IPS DF 6.9 (cell line): Measurements from ENCODE around the gene DMPK.
"Not testable (repeated sequence)": the region's sequence is repeated elsewhere in the genome, so short reads cannot be mapped to it uniquely, and the experiment has no call there.

ENCODE experiments used
- DNase-seq: peaks from one replicate; pipeline ENCODE4 v3.0.0-alpha.2; 2013; ENCODE audit warnings: low read depth, low spot score
- H3K27ac ChIP-seq: one replicate; pipeline ENCODE4 v1.5.1; 2013; ENCODE audit warnings: low read length, control low read depth
- H3K27me3 ChIP-seq: 2 replicates; pipeline ENCODE4 v1.6.1; 2013; ENCODE audit warnings: mild to moderate bottlenecking, low read length; ENCODE audit not compliant: control insufficient read depth, insufficient read depth
- H3K36me3 ChIP-seq: 2 replicates; pipeline ENCODE4 v1.6.1; 2013; ENCODE audit warnings: low read length; ENCODE audit not compliant: control insufficient read depth, insufficient read depth
- H3K4me1 ChIP-seq: 2 replicates; pipeline ENCODE4 v1.6.1; 2013; ENCODE audit warnings: low read length; ENCODE audit not compliant: control insufficient read depth, insufficient read depth
- H3K4me3 ChIP-seq: 2 replicates; pipeline ENCODE4 v1.5.1; 2013; ENCODE audit warnings: mild to moderate bottlenecking, low read length
- H3K9me3 ChIP-seq: 2 replicates; pipeline ENCODE4 v1.6.1; 2013; ENCODE audit warnings: low read length, inconsistent platforms; ENCODE audit not compliant: control insufficient read depth, insufficient read depth
- WGBS: extraction: QIAGEN DNeasy Blood & Tissue Kit; methylation state at CpG from one replicate; pipeline ENCODE4 v1.1.7; 2013; ENCODE audit warnings: mixed read lengths, missing lambda C conversion rate; ENCODE audit not compliant: insufficient read length, insufficient coverage; 5-methylcytosine and 5-hydroxymethylcytosine counted together

DMPK gene

DNA sequence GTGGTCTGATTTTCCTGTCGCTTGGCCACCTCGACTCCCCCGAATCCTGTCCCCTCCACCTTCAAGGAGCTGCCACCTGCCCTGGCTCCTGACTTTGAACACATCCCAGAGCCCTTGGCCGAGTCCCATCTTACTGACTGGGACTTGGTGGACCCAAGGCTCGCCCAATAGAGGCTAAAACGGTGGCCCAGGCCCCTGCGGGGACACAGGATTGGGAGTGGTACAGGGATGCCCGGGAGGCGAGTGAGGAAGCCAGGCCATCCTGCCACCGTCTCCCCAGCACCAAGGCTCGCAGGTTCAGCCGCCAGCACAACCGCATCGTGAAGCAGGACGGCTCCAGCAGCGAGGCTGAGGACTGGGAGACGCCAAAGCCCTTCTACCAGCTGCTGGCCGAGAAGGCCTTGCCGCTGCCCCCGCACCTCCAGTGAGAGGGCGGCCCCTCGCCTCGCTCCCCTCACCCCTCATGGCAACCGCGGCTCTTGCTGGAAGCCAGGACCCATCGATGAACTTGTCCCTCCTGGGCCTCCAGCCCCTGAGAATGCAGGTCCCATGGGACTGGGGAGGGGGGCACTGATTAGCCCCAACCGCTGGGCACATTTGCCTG is 18.5 kb downstream of the DMPK start:
- Histone ChIP-seq H3K4me3 (no peak overlapping the region), H3K9me3 (no peaks in the 10 kb centered on the region), H3K4me1 (peaks cover 19% of the 10 kb centered on the region), H3K27ac (no peak overlapping the region), H3K36me3 (no peaks in the 10 kb centered on the region), H3K27me3 (no peaks in the 10 kb centered on the region)
- DNase-seq: no peak
- WGBS: no CpG with 5 or more reads among the region's 27 CpGs

DNA sequence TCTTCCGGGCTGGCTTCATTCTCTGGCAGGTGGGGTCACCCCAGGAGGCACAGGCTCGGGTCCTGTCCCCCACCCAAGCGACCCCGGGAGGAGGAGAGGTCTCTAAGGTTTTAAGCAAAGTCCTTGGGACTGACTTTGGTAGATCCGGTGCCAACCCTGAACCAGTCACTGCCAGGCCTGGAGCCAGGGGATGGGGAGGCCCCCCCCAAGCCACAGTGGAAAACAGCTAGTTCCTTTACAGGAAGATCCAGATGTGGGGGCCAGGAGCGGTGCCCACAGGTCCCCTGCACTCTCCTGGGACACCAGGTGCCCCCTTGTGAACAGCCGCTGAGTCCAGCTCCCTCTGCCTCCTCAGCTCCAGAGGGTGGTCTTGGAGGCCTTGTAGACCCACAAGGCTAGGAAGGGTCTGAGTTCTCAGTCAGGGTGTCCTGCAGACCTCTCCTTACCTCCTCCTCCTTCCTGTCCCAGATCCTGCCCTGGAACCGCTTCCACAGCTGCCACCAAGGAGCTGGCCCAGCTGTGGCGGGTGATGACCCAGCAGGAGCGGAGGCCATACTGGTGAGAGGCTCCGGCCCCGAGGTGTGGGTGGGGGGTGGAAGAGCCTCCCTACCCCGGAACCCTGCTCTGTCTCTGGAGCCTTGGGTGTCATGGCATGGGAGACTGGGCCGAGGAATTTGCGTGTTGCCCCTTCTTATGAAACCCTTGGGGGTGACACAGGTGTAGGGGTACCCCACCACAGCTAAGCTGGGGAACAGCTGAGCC is 19.2 kb downstream of the DMPK start:
- H3K4me1 ChIP-seq: peaks cover 19% of the 10 kb centered on the region
- no peak overlapping the region for H3K27ac ChIP-seq
- H3K4me3 ChIP-seq: no peak overlapping the region
- DNase-seq: no peak
- no peaks in the 10 kb centered on the region for H3K9me3 ChIP-seq
- no peaks in the 10 kb centered on the region for H3K27me3 ChIP-seq
- H3K36me3 ChIP-seq: no peaks in the 10 kb centered on the region
- WGBS: no CpG with 5 or more reads among the region's 15 CpGs

DNA sequence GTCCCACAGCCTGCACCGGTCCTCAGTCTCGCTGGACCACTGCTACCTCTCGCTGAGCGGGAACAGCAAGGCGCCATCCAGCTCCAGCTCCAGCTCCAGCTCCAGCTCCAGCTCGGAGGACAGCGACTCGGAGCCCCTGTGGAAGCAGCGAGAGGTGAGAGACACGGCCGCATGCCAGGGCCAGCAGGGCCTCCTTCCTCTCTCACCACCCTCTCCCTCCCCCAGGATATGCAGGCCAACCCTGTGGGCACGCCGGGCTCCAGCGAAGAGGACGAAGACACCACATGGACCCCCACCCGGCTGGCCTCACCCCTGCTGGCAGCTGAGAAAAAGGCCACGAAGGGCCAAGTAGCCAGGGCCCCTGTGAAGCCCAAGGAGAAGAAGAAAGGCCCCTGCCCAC is 20.6 kb downstream of the DMPK start:
- H3K4me3 ChIP-seq: no peak overlapping the region
- H3K27ac ChIP-seq: no peak overlapping the region
- no peak for DNase-seq
- no peaks in the 10 kb centered on the region for H3K27me3 ChIP-seq
- no peaks in the 10 kb centered on the region for H3K9me3 ChIP-seq
- peaks cover 16% of the 10 kb centered on the region for H3K4me1 ChIP-seq
- H3K36me3 ChIP-seq: no peaks in the 10 kb centered on the region
- WGBS: no CpG with 5 or more reads among the region's 17 CpGs

DNA sequence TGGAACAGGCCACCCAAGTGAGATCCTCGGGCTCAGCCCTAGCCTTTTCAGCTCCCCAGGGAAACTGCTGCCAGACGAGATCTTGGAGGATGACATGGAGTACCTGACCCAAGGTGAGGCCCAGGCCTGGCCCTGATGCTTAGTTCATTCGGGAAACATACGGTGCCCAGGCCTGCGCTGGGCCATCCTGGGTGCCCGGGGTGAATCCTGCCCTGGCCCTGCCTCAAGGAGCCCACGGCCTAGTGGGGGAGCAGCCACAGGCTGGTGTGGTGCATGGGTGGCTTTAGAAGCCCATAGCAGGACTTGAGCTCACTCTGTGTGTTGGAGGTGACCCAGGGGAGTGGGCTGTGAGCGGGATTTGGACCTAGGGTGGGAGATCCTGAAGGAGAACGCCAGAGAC is 23.4 kb downstream of the DMPK start:
- Histone ChIP-seq H3K27me3 (no peaks in the 10 kb centered on the region), H3K9me3 (no peaks in the 10 kb centered on the region), H3K4me3 (no peak overlapping the region), H3K36me3 (no peaks in the 10 kb centered on the region), H3K4me1 (peaks cover 3% of the 10 kb centered on the region), H3K27ac (no peak overlapping the region)
- no peak for DNase-seq
- no CpG with 5 or more reads among the region's 9 CpGs for WGBS

DNA sequence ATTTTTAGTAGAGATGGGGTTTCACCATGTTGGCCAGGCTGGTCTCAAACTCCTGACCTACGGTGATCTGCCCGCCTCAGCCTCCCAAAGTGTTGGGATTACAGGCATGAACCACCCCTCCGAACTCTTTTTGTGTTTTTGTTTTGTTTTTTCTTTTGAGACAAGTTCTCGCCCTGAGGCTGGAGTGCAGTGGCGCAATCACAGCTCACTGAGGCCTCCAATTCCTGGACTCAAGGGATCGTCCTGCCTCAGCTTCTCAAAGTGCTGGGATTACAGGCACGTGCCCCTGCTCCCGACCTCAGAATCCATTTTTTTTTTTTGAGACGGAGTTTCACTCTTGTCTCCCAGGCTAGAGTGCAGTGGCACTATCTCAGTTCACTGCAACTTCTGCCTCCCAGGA is 24.6 kb downstream of the DMPK start:
- H3K4me3 ChIP-seq: no peak overlapping the region
- no peaks in the 10 kb centered on the region for H3K36me3 ChIP-seq
- H3K9me3 ChIP-seq: no peaks in the 10 kb centered on the region
- no peak overlapping the region for H3K27ac ChIP-seq
- no peak for DNase-seq
- no peaks in the 10 kb centered on the region for H3K27me3 ChIP-seq
- WGBS: no CpG with 5 or more reads among the region's 9 CpGs
- H3K4me1 ChIP-seq: no peaks in the 10 kb centered on the region; the same call in 1 of the 2 replicates

DNA sequence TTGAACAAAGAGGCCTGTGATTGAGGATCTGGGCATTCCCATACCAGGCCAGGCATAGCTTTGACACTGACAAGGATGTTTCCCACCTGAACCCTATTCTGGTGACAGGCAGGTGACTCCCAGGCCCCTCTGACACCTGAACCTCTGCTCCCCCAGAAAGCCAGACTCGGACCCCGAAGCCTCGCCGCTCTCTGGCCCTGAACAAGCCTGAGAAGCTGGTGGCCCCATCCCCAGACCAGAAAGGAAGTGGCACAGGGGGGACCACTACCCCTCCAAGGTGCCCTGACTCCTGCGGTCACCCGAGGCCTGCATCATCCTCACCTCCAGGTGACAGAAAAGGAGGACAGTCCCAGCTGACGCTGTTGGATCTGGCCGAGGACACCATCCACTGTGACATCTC is 28.0 kb downstream of the DMPK start:
- no peak for DNase-seq
- Histone ChIP-seq H3K27ac (no peak overlapping the region), H3K27me3 (no peaks in the 10 kb centered on the region), H3K4me3 (no peak overlapping the region), H3K36me3 (no peaks in the 10 kb centered on the region), H3K4me1 (no peaks in the 10 kb centered on the region), H3K9me3 (no peaks in the 10 kb centered on the region)
- no CpG with 5 or more reads among the region's 8 CpGs for WGBS

DNA sequence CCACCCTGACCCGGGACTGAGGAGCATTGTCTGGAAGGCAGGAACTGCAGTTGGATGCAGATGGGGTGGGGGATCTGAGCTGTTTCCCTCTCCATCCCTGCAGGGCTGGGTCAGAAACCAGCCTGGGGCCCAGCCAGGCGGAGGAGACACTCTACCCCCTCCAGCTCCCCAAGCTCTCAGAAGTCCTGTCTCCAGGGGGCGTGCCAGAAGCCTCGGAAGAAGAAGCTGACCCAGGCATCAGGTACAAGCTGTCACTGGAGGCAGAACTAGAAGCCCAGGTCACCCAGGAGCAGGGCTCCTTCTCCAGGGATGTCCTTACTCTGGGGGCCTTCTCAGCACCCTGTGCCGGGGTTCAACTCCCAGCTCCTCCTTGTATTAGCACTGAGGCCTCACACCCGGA is 28.7 kb downstream of the DMPK start:
- no peak overlapping the region for H3K27ac ChIP-seq
- no CpG with 5 or more reads among the region's 6 CpGs for WGBS
- H3K27me3 ChIP-seq: no peaks in the 10 kb centered on the region
- no peaks in the 10 kb centered on the region for H3K4me1 ChIP-seq
- no peak for DNase-seq
- H3K9me3 ChIP-seq: no peaks in the 10 kb centered on the region
- H3K36me3 ChIP-seq: no peaks in the 10 kb centered on the region
- H3K4me3 ChIP-seq: no peak overlapping the region

DNA sequence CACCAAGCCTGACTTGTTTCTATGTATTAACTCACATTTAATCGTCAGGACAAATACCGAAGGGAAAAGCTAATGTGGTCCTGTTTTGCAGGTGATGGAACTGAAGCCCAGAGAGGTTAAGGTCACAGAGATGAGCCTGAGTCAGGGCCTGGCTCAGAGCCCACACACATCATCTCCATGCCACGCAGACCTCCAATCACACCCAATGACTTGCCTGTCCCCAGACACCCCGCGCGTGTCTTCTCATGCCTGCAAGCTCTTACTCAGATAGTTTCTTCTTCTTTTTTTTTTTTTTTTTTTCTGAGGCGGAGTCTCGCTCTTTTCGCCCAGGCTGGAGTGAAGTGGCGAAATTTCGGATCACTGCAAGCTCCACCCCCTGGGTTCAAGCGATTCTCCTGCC is 29.7 kb downstream of the DMPK start:
- no peak overlapping the region for H3K27ac ChIP-seq
- no peaks in the 10 kb centered on the region for H3K27me3 ChIP-seq
- H3K36me3 ChIP-seq: no peaks in the 10 kb centered on the region
- H3K4me3 ChIP-seq: no peak overlapping the region
- no peak for DNase-seq
- WGBS: no CpG with 5 or more reads among the region's 12 CpGs
- no peaks in the 10 kb centered on the region for H3K9me3 ChIP-seq
- H3K4me1 ChIP-seq: no peaks in the 10 kb centered on the region

DNA sequence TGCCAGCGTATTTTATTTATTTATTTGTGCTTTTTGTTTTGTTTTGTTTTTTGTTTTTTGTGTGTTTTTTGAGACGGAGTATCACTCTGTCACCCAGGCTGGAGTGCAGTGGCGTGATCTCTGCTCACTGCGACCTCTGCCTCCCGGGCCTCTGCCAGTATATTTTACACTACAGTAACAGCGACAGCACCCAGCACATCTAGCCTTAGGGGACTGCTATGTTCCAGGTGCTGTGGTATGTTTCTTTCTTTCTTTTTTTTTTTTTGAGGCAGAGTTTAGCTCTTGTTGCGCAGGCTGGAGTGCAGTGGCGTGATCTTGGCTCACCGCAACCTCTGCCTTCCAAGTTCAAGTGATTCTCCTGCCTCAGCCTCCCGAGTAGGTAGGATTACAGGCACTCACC is 30.8 kb downstream of the DMPK start:
- not testable (repeated sequence) for H3K27ac ChIP-seq, H3K36me3 ChIP-seq, H3K9me3 ChIP-seq, H3K4me3 ChIP-seq, H3K27me3 ChIP-seq, H3K4me1 ChIP-seq, DNase-seq
- WGBS: no CpG with 5 or more reads among the region's 10 CpGs

DNA sequence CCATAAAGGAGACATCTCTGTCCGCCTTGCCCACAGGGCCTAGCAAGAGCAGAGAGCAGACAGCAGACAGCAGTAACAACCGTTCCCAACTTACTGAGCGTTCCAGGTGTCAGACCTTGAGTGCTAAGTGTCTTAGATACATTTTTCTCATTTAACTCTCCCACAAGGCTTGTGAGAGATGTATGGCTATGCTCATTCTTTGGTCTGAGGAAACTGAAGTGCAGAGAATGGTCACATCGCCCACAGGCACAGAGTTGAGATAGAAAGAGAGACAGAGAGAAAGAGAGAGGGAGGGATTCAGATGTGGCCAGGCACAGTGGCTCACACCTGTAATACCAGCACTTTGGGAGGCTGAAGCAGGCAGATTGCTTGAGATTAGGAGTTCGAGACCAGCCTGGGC is 34.8 kb downstream of the DMPK start:
- Histone ChIP-seq H3K27ac (no peak overlapping the region), H3K9me3 (no peaks in the 10 kb centered on the region), H3K27me3 (no peaks in the 10 kb centered on the region), H3K4me1 (no peaks in the 10 kb centered on the region), H3K36me3 (no peaks in the 10 kb centered on the region), H3K4me3 (no peak overlapping the region)
- DNase-seq: no peak
- no CpG with 5 or more reads among the region's 5 CpGs for WGBS

DNA sequence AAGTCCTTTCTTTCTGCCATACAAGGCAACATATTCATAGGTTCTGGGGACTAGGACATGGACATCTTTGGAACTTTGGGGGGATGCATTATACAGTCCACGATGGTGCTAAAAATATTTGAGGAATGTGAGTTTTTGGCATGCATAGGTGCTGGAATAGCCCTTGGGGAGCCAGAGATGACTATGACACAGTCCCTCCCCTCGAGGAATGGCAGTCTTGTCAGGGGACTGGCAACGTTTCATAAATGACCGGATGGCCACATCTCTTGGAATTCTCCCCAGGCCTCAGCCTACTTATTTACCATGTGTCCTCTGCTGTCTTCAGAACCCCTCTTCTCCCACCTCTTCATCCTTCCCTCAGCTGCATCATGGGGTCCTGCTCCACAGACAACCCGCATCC is 35.4 kb downstream of the DMPK start:
- Histone ChIP-seq H3K4me3 (no peak overlapping the region), H3K27me3 (no peaks in the 10 kb centered on the region), H3K9me3 (no peaks in the 10 kb centered on the region), H3K36me3 (no peaks in the 10 kb centered on the region), H3K4me1 (no peaks in the 10 kb centered on the region), H3K27ac (no peak overlapping the region)
- DNase-seq: no peak
- WGBS: no CpG with 5 or more reads among the region's 5 CpGs
